H4 (cell line): ENCODE data around the gene NDC80. TPM values are rescaled to one million over a fixed set of nuclear protein-coding genes. Genes with fewer than 3 reads are reported as not detected.

ENCODE experiments used
- total RNA-seq: library from RNA; depleted of rRNA; stranded (reverse); fragments of >200 nt; shearing (Covaris generic); gene quantifications from 2 replicates; pipeline ENCODE4 v1.2.3, GENCODE V29; 2014; rRNA removed

The NDC80 gene
- total RNA-seq, 1 experiment from 2014 or later: 43.0 TPM

Other genes starting within 250 kb of the NDC80 start
- gene METTL4, start 52 bp upstream of the NDC80 start, total RNA-seq: 6.9 and 9.7 TPM in 2 replicates
- gene SMCHD1, start 84.2 kb downstream of the NDC80 start, total RNA-seq: 15.2 and 26.6 TPM in 2 replicates